Uterus (tissue), 4 donors: ENCODE measurements around the gene DRC3. TPM values are rescaled to one million over a fixed set of nuclear protein-coding genes. Genes with fewer than 3 reads are reported as not detected.

Experiments used
- DNase-seq, 2 donors: peaks; one replicate each; pipeline ENCODE4 v3.0.0-alpha.2; 2019 to 2020
- H3K27ac ChIP-seq, 2 donors: fragments of 200-600 bp; sonication (generic); 1 replicate in 1 of 2; 2 replicates in 1 of 2; pipeline ENCODE4 v1.5.1; 2016 to 2018
- H3K27me3 ChIP-seq, 2 donors: fragments of 200-600 bp; sonication (generic); one replicate each; pipeline ENCODE4 v1.5.1; 2018 to 2019; ENCODE audit warnings: control low read depth in 1 of 2
- H3K36me3 ChIP-seq, 2 donors: fragments of 200-600 bp; sonication (generic); one replicate each; pipeline ENCODE4 v1.5.1; 2019; ENCODE audit warnings: control low read depth in 1 of 2
- H3K4me1 ChIP-seq, 2 donors: fragments of 200-600 bp; sonication (generic); one replicate each; pipeline ENCODE4 v1.5.1; 2018 to 2019; ENCODE audit warnings: control low read depth in 1 of 2
- H3K4me3 ChIP-seq, 2 donors: fragments of 200-600 bp; sonication (generic); 1 replicate in 1 of 2; 2 replicates in 1 of 2; pipeline ENCODE4 v1.5.1; 2018 to 2019; ENCODE audit warnings: mild to moderate bottlenecking in 1 of 2
- H3K9me3 ChIP-seq, 2 donors: fragments of 200-600 bp; sonication (generic); one replicate each; pipeline ENCODE4 v1.5.1; 2019; ENCODE audit warnings: control low read depth in 1 of 2
- POLR2A ChIP-seq, 2 donors: fragments of 450-650 bp; IDR thresholded peaks; one replicate each; pipeline ENCODE4 v1.6.1; 2016; ENCODE audit warnings: antibody characterized with exemption in 2 of 2, mild to moderate bottlenecking in 1 of 2, moderate library complexity in 1 of 2
- intact Hi-C: fragments of 100-400 bp; cut with DNase I; formaldehyde crosslinking; loops from one replicate; pipeline ENCODE4 v1.15.1; 2023; ENCODE audit warnings: low total_unique reads
- total RNA-seq, 4 donors: library from RNA; depleted of rRNA in 3 of 4; stranded (reverse); fragments of >200 nt in 3 of 4; gene quantifications; one replicate each; pipeline versions ENCODE4 v1.1.0 to v1.2.4, GENCODE V29; 2014 to 2023
- TF ChIP-seq, protein P1 (sequence below), 4 experiments: fragments of 200-600 bp in 2 of 4; fragments of 450-650 bp in 2 of 4; sonication (generic) in 2 of 4; IDR thresholded peaks; one replicate each; pipeline ENCODE4 v1.5.1; 2016 to 2019; ENCODE audit warnings: antibody characterized with exemption in 4 of 4, mild to moderate bottlenecking in 2 of 4, moderate library complexity in 1 of 4
- donor health status: DM: yes; HTN: yes; CAD: no.

DRC3 gene
- total RNA-seq, 4 donors from 2014 or later = 7.7 to 18.5 (median 13.6) TPM

DNA sequence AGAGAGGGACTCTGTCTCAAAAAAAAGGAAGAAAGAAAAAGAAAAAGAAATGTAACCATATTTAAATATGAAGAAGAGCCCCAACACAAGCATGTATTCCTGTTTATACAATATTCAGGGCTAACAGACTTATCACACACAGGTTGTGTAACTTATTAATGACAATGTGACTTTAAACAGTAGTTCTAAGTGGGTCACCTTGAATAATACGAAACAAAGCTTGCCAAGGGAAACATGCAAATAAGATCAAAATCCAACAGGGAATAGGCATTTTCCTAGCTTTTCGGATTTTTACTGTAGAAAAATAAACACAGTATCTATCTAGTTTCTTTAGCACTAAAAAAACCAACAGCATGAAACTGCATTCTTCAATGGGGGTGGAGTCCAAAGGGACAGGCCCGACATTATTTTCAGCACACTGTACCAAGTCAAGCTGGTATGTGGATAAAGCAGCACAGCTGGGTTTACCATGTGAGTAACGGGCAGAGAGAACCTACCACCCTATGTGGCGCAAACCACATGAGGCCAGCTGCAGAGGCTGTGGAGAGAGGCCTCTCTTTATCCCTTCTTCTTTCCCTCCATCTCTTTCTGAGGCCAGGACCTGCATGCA lies 45.7 kb upstream of the DRC3 start:
- intact Hi-C loops = no loop called here
- Histone ChIP-seq H3K9me3 (no peaks in the 10 kb centered on the region), H3K4me3 (no peak overlapping the region), H3K27me3 (no peaks in the 10 kb centered on the region), H3K27ac (no peak overlapping the region), H3K36me3 (no peaks in the 10 kb centered on the region), H3K4me1 (peaks cover 0 to 3% of the 10 kb centered on the region in 2 donors)
- peak; percentile 4 to 7 for DNase-seq
- TF ChIP-seq, protein P1, sequence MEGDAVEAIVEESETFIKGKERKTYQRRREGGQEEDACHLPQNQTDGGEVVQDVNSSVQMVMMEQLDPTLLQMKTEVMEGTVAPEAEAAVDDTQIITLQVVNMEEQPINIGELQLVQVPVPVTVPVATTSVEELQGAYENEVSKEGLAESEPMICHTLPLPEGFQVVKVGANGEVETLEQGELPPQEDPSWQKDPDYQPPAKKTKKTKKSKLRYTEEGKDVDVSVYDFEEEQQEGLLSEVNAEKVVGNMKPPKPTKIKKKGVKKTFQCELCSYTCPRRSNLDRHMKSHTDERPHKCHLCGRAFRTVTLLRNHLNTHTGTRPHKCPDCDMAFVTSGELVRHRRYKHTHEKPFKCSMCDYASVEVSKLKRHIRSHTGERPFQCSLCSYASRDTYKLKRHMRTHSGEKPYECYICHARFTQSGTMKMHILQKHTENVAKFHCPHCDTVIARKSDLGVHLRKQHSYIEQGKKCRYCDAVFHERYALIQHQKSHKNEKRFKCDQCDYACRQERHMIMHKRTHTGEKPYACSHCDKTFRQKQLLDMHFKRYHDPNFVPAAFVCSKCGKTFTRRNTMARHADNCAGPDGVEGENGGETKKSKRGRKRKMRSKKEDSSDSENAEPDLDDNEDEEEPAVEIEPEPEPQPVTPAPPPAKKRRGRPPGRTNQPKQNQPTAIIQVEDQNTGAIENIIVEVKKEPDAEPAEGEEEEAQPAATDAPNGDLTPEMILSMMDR (IDR thresholded peaks at IDR 0.05) = no peak
- no peak for TF ChIP-seq POLR2A (IDR thresholded peaks at IDR 0.05)

DNA sequence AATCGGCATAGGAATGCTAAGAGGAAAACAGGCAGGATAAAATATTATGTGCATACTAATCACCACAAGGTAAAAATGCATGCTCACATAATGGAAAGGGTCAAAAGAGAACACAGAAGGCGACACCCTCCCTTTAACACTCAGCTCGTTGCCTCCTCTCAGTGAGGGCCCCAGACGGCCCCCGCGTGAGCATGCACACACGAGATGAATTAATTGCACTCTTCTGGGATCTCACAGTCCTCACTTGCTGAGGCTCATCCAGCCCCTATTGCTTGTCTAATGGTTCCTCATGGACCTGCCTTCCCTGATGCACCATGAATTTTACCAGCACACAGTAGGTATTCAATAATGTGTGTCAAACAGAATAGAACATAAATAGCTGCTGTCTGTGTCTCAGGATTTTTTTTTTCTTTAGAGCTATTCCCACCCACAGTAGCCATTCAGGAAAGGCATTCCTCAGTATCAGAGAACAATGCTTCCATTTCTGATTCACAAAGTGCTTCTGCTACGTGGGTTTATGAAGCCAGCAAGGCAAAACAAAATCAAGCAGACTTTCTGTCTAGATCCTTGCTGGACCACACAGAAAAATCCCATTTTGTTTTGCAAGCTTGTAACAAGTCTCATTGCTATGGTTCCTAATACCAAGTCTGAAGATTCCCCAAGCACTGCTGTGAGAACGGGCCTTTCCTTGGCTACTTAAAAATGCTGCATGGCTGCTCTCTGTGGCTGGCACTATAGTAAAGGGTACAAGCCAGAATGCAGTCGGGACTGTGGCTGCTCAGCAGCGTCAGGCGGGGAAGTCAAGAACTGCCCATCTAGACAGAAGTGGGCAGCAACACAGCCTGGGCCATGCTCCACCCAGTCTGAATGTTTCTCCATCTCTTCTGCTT lies 44.0 kb upstream of the DRC3 start:
- TF ChIP-seq, protein P1 (IDR thresholded peaks at IDR 0.05) = no peak
- TF ChIP-seq POLR2A (IDR thresholded peaks at IDR 0.05) = no peak
- Histone ChIP-seq H3K9me3 (no peaks in the 10 kb centered on the region), H3K27me3 (no peaks in the 10 kb centered on the region), H3K4me3 (no peak overlapping the region), H3K27ac (no peak overlapping the region), H3K4me1 (no peaks in the 10 kb centered on the region), H3K36me3 (no peaks in the 10 kb centered on the region)
- DNase-seq = peak in 1 of 2 donors; percentile 8
- intact Hi-C loops = no loop called here

DNA sequence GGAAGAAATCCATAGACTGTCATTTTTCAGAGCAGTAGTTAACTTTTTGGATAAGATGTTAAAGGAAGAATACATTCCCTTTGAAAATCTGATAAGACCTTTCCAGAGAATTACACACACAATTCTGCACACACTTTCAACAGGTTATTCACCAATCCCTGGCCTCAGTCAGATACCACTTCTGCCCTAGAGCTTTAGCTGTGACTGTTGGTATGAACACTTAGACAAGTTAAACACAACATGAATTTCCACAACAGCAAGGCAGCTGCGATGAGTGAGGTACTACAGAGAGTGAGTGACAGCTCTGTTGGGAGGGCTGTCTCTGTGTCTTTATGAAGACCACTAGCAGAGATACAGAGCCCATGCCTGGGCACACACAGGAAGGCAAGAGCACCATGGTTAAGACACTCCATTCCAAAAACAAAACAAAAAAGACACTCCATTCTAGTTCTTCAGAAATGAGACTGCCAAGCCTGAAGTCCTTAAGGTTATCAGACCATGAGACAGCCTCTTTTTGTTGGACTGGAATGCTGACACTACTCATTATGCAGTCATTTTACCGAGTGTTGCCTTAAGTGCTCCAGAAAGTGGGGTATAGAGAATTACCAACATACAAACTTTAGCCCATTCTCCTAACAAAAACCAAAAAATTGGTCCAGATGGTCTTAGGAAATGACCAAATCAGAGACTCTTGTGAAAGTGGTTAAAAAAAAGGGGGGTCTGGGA lies 42.8 kb upstream of the DRC3 start:
- Histone ChIP-seq H3K27ac (no peak overlapping the region), H3K9me3 (no peaks in the 10 kb centered on the region), H3K4me1 (no peaks in the 10 kb centered on the region), H3K4me3 (no peak overlapping the region), H3K36me3 (no peaks in the 10 kb centered on the region), H3K27me3 (no peaks in the 10 kb centered on the region)
- TF ChIP-seq POLR2A (IDR thresholded peaks at IDR 0.05) = no peak
- TF ChIP-seq, protein P1 (IDR thresholded peaks at IDR 0.05) = no peak
- intact Hi-C loops = no loop called here
- DNase-seq = no peak

DNA sequence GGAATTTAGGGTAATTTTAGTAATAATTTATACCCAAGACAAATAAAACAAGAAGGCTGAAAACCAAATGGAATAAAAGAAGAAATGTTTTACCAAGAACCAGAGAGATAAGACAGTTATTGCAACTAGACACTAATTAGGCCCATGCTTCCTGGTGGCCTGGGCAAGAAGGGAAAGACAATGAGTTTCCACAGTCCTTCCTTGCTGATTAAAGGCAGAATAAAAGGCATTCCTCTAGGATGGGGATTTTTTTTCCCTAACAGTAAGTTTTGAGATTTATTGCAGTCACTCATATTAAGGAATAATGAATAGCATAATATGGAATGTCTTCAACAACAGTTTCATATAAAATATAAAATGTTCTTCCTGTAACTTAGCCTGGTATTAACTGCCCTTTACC lies 42.0 kb upstream of the DRC3 start:
- no peak for DNase-seq
- no peak overlapping the region for H3K4me3 ChIP-seq
- no peaks in the 10 kb centered on the region for H3K36me3 ChIP-seq
- H3K4me1 ChIP-seq = no peaks in the 10 kb centered on the region
- no peaks in the 10 kb centered on the region for H3K27me3 ChIP-seq
- no peak overlapping the region for H3K27ac ChIP-seq
- intact Hi-C loops = no loop called here
- no peaks in the 10 kb centered on the region for H3K9me3 ChIP-seq
- TF ChIP-seq, protein P1 (IDR thresholded peaks at IDR 0.05) = no peak
- TF ChIP-seq POLR2A (IDR thresholded peaks at IDR 0.05) = no peak
